ENCODE results near the gene C16orf74. TPM values are rescaled to one million over a fixed set of nuclear protein-coding genes. Genes with fewer than 3 reads are reported as not detected.

The C16orf74 gene
- total and polyA plus RNA-seq, 2 of the 8 experiments (the other 6 are each of a cell fraction or from before 2014, with no cell fraction given), result 7.3 to 9.3 TPM

- no peak overlapping the region for H2AFZ ChIP-seq (ENCODE audit: low read length)
- H3K4me1 ChIP-seq (replicated peaks in 1 of 4; ENCODE audit: control insufficient read depth in 3 of 4, insufficient read depth in 4 of 4, low read length in 3 of 4), result peaks cover 0 to 9% (median 0%) of the 10 kb centered on the region in 4 experiments; a peak in 3 of 7 replicates
- no peak overlapping the region for H3K4me2 ChIP-seq (ENCODE audit: insufficient read depth in 1 of 2, low read depth in 2 of 2, low read length in 2 of 2)
- H3K23ac ChIP-seq (ENCODE audit: insufficient read length), result no peak overlapping the region
- no peak overlapping the region for H2BK12ac ChIP-seq (ENCODE audit: low read depth, low read length)
- H3K18ac ChIP-seq (ENCODE audit: extremely low read depth, low read length), result no peak overlapping the region
- WGBS, 2 experiments (ENCODE audit: extremely low coverage in 1 of 2, insufficient coverage in 1 of 2, insufficient read length in 1 of 2, insufficient replicate concordance in 2 of 2, low coverage in 1 of 2, low lambda C conversion rate in 2 of 2, missing lambda C conversion rate in 1 of 2), result 80% methylated on average over 6 of the region's 6 CpGs; no CpG with 5 or more reads in 1 of the 2 experiments
- no peak overlapping the region for H2BK5ac ChIP-seq (ENCODE audit: low read depth, low read length)
- no peak overlapping the region for H2BK120ac ChIP-seq (replicated peaks; ENCODE audit: low read depth, low read length)
- peak overlapping the region; percentile 64 for H4K91ac ChIP-seq (replicated peaks; ENCODE audit: insufficient read length, low read length)
- no peak overlapping the region for H4K8ac ChIP-seq (ENCODE audit: extremely low read depth, insufficient read depth, low read length)
- no peaks in the 10 kb centered on the region for H3K79me2 ChIP-seq (ENCODE audit: control insufficient read depth in 1 of 2, insufficient read depth in 2 of 2, low read length in 2 of 2)
- H3K36me3 ChIP-seq (ENCODE audit: control insufficient read depth in 2 of 4, insufficient read depth in 4 of 4, low read length in 3 of 4), result no peaks in the 10 kb centered on the region
- no peak overlapping the region for H3K56ac ChIP-seq (replicated peaks; ENCODE audit: insufficient read length, low read depth, low read length)
- H3K23me2 ChIP-seq (ENCODE audit: low read depth, low read length), result no peaks in the 10 kb centered on the region
- H3K4ac ChIP-seq (replicated peaks; ENCODE audit: insufficient read length, low read depth, low read length), result no peak overlapping the region
- CTCF ChIA-PET (ENCODE audit: partially characterized antibody), result interaction anchor here (1.4 to 4.6 kb wide), 3 partner anchors 9 to 43 kb away, joined by 3 to 33 read pairs (median 6); no protein-coding TSS in a partner anchor
- no peak overlapping the region for H3K14ac ChIP-seq (ENCODE audit: insufficient read length)
- POLR2A ChIA-PET (ENCODE audit: partially characterized antibody), result interaction anchor here (0.5 kb wide), 1 partner anchor 56 kb away, joined by 3 read pairs; no protein-coding TSS in a partner anchor
- H3K9ac ChIP-seq (replicated peaks in 1 of 4; ENCODE audit: extremely low read depth in 1 of 4, low read depth in 3 of 4, low read length in 3 of 4), result no peak overlapping the region
- H3K27me3 ChIP-seq (replicated peaks in 1 of 4; ENCODE audit: control insufficient read depth in 3 of 4, extremely low read depth in 1 of 4, insufficient read depth in 3 of 4, low read length in 3 of 4), result peaks cover 0 to 2% (median 0%) of the 10 kb centered on the region in 4 experiments; a peak in 1 of 7 replicates
- DNase-seq (ENCODE audit: low read depth in 1 of 2, low spot score in 2 of 2) (no peak), FAIRE-seq (no peak)
- H2BK15ac ChIP-seq (ENCODE audit: low read length), result no peak overlapping the region
- H2BK20ac ChIP-seq (ENCODE audit: low read length), result no peak overlapping the region
- H4K20me1 ChIP-seq (replicated peaks in 1 of 2; ENCODE audit: control insufficient read depth in 1 of 2, insufficient read depth in 2 of 2, low read length in 2 of 2), result no peaks in the 10 kb centered on the region
- no peak overlapping the region for H2AK5ac ChIP-seq (ENCODE audit: low read depth, low read length)
- no peak overlapping the region for H3K4me3 ChIP-seq (ENCODE audit: extremely low read depth in 1 of 4, insufficient read depth in 2 of 4, low read depth in 3 of 4, low read length in 4 of 4)
- H3K27ac ChIP-seq (ENCODE audit: low read depth, low read length), result no peak overlapping the region
- H3K79me1 ChIP-seq (ENCODE audit: low read depth, low read length), result no peaks in the 10 kb centered on the region
- no peaks in the 10 kb centered on the region for H3K9me3 ChIP-seq (ENCODE audit: insufficient read depth in 2 of 2, low read depth in 1 of 2, low read length in 1 of 2)
- H4K5ac ChIP-seq (ENCODE audit: insufficient read length, low read depth, low read length), result no peak overlapping the region
- no peak for TF ChIP-seq ATF2 (IDR thresholded peaks at IDR 0.05; ENCODE audit: low read length)
- TF ChIP-seq JUND (IDR thresholded peaks at IDR 0.05; ENCODE audit: low read length), result no peak
- TF ChIP-seq TAF7 (optimal IDR thresholded peaks at IDR 0.05; ENCODE audit: borderline replicate concordance, low read depth, low read length), result no peak
- TF ChIP-seq MAFK (IDR thresholded peaks at IDR 0.05; ENCODE audit: low read depth, low read length), result no peak
- TF ChIP-seq RFX5 (IDR thresholded peaks at IDR 0.05; ENCODE audit: borderline replicate concordance, low read depth, low read length), result no peak
- no peak for TF ChIP-seq GABPA (IDR thresholded peaks at IDR 0.05; ENCODE audit: borderline replicate concordance, insufficient read depth, low read length)
- no peak for TF ChIP-seq CBX5 (IDR thresholded peaks at IDR 0.05; ENCODE audit: low read depth, low read length)
- no peak for TF ChIP-seq RXRA (IDR thresholded peaks at IDR 0.05; ENCODE audit: insufficient read depth, low read depth, low read length)
- TF ChIP-seq PHF8 (conservative IDR thresholded peaks at IDR 0.05; ENCODE audit: low read depth, low read length), result no peak
- no peak for TF ChIP-seq SIX5 (IDR thresholded peaks at IDR 0.05; ENCODE audit: low read depth, low read length)
- TF ChIP-seq BACH1 (IDR thresholded peaks at IDR 0.05; ENCODE audit: low read length), result no peak
- no peak for TF ChIP-seq NRF1 (IDR thresholded peaks at IDR 0.05; ENCODE audit: low read depth, low read length)
- no peak for TF ChIP-seq KDM1A (IDR thresholded peaks at IDR 0.05; ENCODE audit: borderline replicate concordance, low read length)
Observed at GRCh38 chr16:85761861-85762260, 11.0 kb upstream of the C16orf74 start.
